Measurements from ENCODE around the gene STK4.

GRCh38 chr20:45100563-45101245, 134.4 kb downstream of the STK4 start, which contains the start of gene KCNS1:
- TF ChIP-seq CTCF (IDR thresholded peaks at IDR 0.05) (no peak), POLR2A (IDR thresholded peaks at IDR 0.05) (no peak)
